ENCODE measurements around the gene INAFM1. TPM values are rescaled to one million over a fixed set of nuclear protein-coding genes. Genes with fewer than 3 reads are reported as not detected.

The INAFM1 gene
- total and polyA plus RNA-seq, 10 donors: 3.9 to 19.8 (median 12.1) TPM

DNA sequence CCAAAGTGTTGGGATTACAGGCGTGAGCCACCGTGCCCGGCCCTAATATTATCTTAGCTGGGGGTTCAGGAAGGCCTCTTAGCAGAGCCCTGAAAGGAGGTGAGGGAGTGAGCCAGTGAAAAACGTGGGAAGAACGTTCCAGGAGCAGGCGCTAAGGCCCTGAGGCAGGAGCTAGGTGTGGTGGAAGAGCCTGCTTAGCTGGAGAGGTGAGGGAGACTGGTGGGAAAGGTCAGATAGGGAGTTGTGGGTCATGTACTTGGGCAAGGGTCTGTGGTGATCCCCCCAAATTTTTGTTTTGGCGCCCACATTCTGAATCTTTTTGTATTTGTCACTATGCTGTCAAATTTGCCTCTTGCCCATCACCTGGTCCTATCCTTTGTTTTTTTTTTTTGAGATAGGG is 5.1 kb upstream of the INAFM1 start:
- no peak overlapping the region for H3K27ac ChIP-seq
- no peak overlapping the region for H3K4me3 ChIP-seq
- intact Hi-C loops (cut with DNase I; ENCODE audit: low total_unique reads): no loop called here
- H3K4me1 ChIP-seq: peaks cover 0 to 51% (median 20%) of the 10 kb centered on the region in 6 donors
- no peaks in the 10 kb centered on the region for H3K9me3 ChIP-seq
- TF ChIP-seq POLR2A (IDR thresholded peaks at IDR 0.05): no peak
- H3K36me3 ChIP-seq: peaks cover 0 to 76% (median 58%) of the 10 kb centered on the region in 6 donors
- DNase-seq: no peak
- no peaks in the 10 kb centered on the region for H3K27me3 ChIP-seq (replicated peaks in 1 of 7)
- 92 to 99% (median 96%) methylated on average over 7 of the region's 7 CpGs for WGBS, 5 donors

DNA sequence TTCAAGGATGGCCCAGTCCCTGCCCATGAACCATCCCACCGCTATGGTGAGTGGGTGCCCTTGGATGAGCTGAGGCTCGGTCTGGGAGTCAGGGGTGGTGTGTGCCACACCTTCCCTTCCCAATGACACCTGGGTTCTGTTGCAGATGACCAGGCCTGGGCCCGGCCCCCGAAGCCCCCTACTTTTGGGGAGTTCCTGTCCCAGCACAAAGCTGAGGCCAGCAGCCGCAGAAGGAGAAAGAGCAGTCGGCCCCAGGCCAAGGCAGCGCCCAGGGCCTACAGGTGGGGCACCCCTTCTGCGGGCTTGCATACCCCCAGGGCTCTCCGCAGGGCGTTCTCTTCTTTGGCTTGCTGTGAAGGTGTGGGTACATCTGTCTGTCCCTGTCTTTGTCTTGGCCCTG is 4.3 kb upstream of the INAFM1 start:
- H3K9me3 ChIP-seq: no peaks in the 10 kb centered on the region
- intact Hi-C loops (cut with DNase I; ENCODE audit: low total_unique reads): no loop called here

DNA sequence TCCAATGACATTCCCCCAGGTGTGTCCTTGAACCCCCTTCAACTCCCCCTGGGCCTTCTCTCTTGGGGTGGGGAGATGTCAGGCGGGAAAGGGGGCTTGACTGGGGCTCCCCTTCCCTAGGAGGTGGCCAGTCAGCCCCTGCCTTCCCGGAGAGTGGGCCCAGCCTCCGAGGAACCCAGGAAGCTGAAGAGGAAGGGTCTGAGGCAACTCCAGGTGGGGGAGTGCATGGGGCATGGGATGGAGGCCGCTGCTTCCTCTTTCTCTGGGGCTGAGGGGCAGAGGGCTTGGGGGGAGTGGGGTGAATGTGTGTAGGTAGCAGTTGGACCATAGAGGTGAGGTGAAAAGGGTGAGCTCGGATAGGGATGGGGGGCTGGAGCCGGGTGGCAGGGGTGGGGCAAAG is 2.7 kb upstream of the INAFM1 start:
- peak overlapping the region in 3 of 8 donors; percentile 98 to 99 (median 99) for H3K27ac ChIP-seq
- WGBS, 5 donors: 57 to 76% (median 72%) methylated on average over 6 of the region's 6 CpGs
- intact Hi-C loops (cut with DNase I; ENCODE audit: low total_unique reads): no loop called here
- H3K9me3 ChIP-seq: no peaks in the 10 kb centered on the region
- H3K27me3 ChIP-seq (replicated peaks in 1 of 7): no peaks in the 10 kb centered on the region
- TF ChIP-seq, protein P1, sequence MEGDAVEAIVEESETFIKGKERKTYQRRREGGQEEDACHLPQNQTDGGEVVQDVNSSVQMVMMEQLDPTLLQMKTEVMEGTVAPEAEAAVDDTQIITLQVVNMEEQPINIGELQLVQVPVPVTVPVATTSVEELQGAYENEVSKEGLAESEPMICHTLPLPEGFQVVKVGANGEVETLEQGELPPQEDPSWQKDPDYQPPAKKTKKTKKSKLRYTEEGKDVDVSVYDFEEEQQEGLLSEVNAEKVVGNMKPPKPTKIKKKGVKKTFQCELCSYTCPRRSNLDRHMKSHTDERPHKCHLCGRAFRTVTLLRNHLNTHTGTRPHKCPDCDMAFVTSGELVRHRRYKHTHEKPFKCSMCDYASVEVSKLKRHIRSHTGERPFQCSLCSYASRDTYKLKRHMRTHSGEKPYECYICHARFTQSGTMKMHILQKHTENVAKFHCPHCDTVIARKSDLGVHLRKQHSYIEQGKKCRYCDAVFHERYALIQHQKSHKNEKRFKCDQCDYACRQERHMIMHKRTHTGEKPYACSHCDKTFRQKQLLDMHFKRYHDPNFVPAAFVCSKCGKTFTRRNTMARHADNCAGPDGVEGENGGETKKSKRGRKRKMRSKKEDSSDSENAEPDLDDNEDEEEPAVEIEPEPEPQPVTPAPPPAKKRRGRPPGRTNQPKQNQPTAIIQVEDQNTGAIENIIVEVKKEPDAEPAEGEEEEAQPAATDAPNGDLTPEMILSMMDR (IDR thresholded peaks at IDR 0.05 in 8 of 11, conservative IDR thresholded peaks at IDR 0.05 in 3 of 11): no peak
- TF ChIP-seq POLR2AphosphoS5 (IDR thresholded peaks at IDR 0.05): no peak
- peaks cover 0 to 53% (median 36%) of the 10 kb centered on the region in 6 donors for H3K36me3 ChIP-seq
- H3K4me1 ChIP-seq: peaks cover 8 to 66% (median 37%) of the 10 kb centered on the region in 6 donors
- H3K4me3 ChIP-seq: no peak overlapping the region
- DNase-seq: peak; percentile 80

More for the DNA sequence above, 4.3 kb upstream of the INAFM1 start:
- peak; percentile 76 for DNase-seq
- Histone ChIP-seq H3K36me3 (peaks cover 0 to 68% (median 50%) of the 10 kb centered on the region in 6 donors), H3K4me3 (no peak overlapping the region), H3K27ac (no peak overlapping the region), H3K27me3 (replicated peaks in 1 of 7) (no peaks in the 10 kb centered on the region), H3K4me1 (peaks cover 4 to 57% (median 26%) of the 10 kb centered on the region in 6 donors)
- 91 to 96% (median 95%) methylated on average over 9 to 10 of the region's 10 CpGs for WGBS, 5 donors
- TF ChIP-seq POLR2AphosphoS5 (IDR thresholded peaks at IDR 0.05): peak in 1 of 3 donors; percentile 17
- TF ChIP-seq, protein P1 (IDR thresholded peaks at IDR 0.05 in 8 of 11, conservative IDR thresholded peaks at IDR 0.05 in 3 of 11): no peak

DNA sequence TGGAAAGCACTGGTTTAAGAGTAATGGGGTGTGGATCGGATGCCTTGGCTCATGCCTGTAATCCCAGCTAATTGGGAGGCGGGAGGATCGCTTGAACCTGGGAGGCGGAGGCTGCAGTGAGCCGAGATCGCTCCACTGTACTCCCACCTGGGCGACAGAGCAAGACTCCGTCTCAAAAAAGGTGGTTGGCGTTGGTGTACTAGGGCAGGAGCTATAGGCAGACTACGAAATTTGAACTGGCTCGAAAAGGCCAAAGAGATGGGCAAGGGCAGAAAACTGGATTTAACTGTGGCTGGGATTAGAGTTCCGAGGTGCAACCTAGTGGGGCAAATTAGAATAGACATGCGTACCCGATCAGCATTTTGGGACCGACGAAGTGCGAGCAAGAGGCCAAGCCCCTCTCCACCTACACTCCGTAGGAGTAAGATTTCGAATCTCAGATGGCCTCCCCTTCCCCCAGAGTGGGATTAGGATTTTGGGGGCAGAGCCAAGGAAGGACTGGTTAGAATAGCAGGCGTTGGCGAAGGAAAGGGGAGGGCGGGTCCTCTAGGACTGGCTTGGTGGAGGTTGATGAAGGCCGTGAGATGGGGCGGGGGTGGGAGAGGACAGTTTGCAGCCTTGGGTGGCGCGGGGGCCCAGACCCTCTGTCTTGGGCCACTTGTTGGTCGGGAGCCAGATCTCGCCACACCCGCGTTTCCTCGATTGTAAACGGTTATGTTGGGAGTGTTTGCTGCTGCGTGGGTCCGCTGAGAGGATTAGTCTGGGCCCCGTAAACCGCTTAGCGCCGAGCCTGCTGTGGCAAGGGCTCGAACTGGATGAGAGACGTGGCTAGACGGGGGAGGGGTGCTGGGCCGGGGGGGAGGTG is 2.0 kb upstream of the INAFM1 start:
- no peaks in the 10 kb centered on the region for H3K27me3 ChIP-seq (replicated peaks in 1 of 7)
- H3K4me1 ChIP-seq: peaks cover 8 to 59% (median 37%) of the 10 kb centered on the region in 6 donors
- peak overlapping the region; percentile 37 to 85 (median 68) for H3K4me3 ChIP-seq
- no peaks in the 10 kb centered on the region for H3K9me3 ChIP-seq
- WGBS, 5 donors: 35 to 41% (median 38%) methylated on average over 37 to 42 of the region's 42 CpGs
- intact Hi-C loops (cut with DNase I; ENCODE audit: low total_unique reads): no loop called here
- H3K27ac ChIP-seq: peak overlapping the region; percentile 87 to 99 (median 98)
- peaks cover 0 to 45% (median 29%) of the 10 kb centered on the region in 6 donors for H3K36me3 ChIP-seq
- DNase-seq: no peak
- no peak for TF ChIP-seq POLR2A (IDR thresholded peaks at IDR 0.05)
- TF ChIP-seq, protein P1 (IDR thresholded peaks at IDR 0.05 in 8 of 11, conservative IDR thresholded peaks at IDR 0.05 in 3 of 11): peak in 1 of 11 experiments; percentile 10
- no peak for TF ChIP-seq POLR2AphosphoS5 (IDR thresholded peaks at IDR 0.05)

All from spleen (tissue), 11 donors.